ENCODE measurements around the gene HOXD12.

DNA sequence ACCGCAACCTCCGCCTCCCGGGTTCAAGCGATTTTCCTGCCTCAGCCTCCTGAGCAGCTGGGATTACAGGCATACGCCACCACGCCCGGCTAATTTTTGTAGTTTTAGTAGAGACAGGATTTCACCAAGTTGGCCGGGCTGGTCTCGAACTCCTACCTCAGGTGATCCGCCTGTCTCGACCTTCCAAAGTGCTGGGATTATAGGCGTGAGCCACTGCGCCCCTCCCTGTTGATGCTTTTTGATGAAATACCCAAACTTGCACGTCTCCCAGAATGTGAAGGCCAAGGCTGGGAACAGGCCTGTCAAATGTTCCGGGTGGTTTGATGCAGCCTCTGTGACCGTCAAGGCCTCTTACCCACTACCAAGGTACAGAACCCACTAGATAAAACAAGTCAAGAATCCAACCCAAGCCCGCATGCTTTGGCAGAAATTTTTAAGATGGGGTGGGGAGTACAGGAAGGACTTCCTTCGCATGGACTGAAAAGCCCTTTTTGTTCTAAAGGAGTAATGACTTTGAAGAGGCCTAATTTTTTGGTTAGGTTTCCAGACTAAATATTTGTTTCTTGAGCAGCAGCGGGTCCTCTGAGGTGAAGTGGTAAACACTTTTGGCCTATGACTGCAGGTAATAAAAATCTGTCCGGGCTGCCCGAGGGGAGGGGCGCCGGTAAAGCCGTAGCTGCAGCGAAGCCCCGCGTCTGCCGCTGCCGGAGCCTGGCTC lies 12.1 kb upstream of the HOXD12 start:
- TF ChIP-seq, protein P1, sequence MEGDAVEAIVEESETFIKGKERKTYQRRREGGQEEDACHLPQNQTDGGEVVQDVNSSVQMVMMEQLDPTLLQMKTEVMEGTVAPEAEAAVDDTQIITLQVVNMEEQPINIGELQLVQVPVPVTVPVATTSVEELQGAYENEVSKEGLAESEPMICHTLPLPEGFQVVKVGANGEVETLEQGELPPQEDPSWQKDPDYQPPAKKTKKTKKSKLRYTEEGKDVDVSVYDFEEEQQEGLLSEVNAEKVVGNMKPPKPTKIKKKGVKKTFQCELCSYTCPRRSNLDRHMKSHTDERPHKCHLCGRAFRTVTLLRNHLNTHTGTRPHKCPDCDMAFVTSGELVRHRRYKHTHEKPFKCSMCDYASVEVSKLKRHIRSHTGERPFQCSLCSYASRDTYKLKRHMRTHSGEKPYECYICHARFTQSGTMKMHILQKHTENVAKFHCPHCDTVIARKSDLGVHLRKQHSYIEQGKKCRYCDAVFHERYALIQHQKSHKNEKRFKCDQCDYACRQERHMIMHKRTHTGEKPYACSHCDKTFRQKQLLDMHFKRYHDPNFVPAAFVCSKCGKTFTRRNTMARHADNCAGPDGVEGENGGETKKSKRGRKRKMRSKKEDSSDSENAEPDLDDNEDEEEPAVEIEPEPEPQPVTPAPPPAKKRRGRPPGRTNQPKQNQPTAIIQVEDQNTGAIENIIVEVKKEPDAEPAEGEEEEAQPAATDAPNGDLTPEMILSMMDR (IDR thresholded peaks at IDR 0.05; ENCODE audit: poor library complexity, severe bottlenecking): no peak
- TF ChIP-seq POLR2AphosphoS5 (IDR thresholded peaks at IDR 0.05) (no peak), EZH2 (IDR thresholded peaks at IDR 0.05; ENCODE audit: borderline replicate concordance, insufficient read depth, low read length, poor library complexity, severe bottlenecking) (no peak), RAD21 (conservative IDR thresholded peaks at IDR 0.05) (no peak), EP300 (conservative IDR thresholded peaks at IDR 0.05; ENCODE audit: poor library complexity, severe bottlenecking) (no peak), TAF1 (IDR thresholded peaks at IDR 0.05; ENCODE audit: low read depth) (no peak), SMC3 (conservative IDR thresholded peaks at IDR 0.05; ENCODE audit: poor library complexity) (no peak), MXI1 (conservative IDR thresholded peaks at IDR 0.05; ENCODE audit: poor library complexity, severe bottlenecking) (no peak)
- TF ChIP-seq, protein P2, sequence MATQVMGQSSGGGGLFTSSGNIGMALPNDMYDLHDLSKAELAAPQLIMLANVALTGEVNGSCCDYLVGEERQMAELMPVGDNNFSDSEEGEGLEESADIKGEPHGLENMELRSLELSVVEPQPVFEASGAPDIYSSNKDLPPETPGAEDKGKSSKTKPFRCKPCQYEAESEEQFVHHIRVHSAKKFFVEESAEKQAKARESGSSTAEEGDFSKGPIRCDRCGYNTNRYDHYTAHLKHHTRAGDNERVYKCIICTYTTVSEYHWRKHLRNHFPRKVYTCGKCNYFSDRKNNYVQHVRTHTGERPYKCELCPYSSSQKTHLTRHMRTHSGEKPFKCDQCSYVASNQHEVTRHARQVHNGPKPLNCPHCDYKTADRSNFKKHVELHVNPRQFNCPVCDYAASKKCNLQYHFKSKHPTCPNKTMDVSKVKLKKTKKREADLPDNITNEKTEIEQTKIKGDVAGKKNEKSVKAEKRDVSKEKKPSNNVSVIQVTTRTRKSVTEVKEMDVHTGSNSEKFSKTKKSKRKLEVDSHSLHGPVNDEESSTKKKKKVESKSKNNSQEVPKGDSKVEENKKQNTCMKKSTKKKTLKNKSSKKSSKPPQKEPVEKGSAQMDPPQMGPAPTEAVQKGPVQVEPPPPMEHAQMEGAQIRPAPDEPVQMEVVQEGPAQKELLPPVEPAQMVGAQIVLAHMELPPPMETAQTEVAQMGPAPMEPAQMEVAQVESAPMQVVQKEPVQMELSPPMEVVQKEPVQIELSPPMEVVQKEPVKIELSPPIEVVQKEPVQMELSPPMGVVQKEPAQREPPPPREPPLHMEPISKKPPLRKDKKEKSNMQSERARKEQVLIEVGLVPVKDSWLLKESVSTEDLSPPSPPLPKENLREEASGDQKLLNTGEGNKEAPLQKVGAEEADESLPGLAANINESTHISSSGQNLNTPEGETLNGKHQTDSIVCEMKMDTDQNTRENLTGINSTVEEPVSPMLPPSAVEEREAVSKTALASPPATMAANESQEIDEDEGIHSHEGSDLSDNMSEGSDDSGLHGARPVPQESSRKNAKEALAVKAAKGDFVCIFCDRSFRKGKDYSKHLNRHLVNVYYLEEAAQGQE (IDR thresholded peaks at IDR 0.05; ENCODE audit: borderline replicate concordance): no peak

All from neural cell (in vitro differentiated cells).